ENCODE measurements around the gene PAH. TPM values are rescaled to one million over a fixed set of nuclear protein-coding genes. Genes with fewer than 3 reads are reported as not detected.

PAH gene
- total and polyA plus RNA-seq, 2 of the 8 experiments (the other 6 are each of a cell fraction or from before 2014, with no cell fraction given): 3.9 to 9.0 TPM

- H3K79me1 ChIP-seq (ENCODE audit: low read depth, low read length): no peaks in the 10 kb centered on the region
- no peak overlapping the region for H2BK12ac ChIP-seq (ENCODE audit: low read depth, low read length)
- no peak overlapping the region for H3K14ac ChIP-seq (ENCODE audit: insufficient read length)
- H3K4me3 ChIP-seq (ENCODE audit: extremely low read depth in 1 of 4, insufficient read depth in 2 of 4, low read depth in 3 of 4, low read length in 4 of 4): no peak overlapping the region
- no peak overlapping the region for H2BK15ac ChIP-seq (ENCODE audit: low read length)
- H3K9ac ChIP-seq (replicated peaks in 1 of 4; ENCODE audit: extremely low read depth in 1 of 4, low read depth in 3 of 4, low read length in 3 of 4): no peak overlapping the region
- no peak overlapping the region for H3K56ac ChIP-seq (replicated peaks; ENCODE audit: insufficient read length, low read depth, low read length)
- no peak overlapping the region for H3K18ac ChIP-seq (ENCODE audit: extremely low read depth, low read length)
- H3K36me3 ChIP-seq (ENCODE audit: control insufficient read depth in 2 of 4, insufficient read depth in 4 of 4, low read length in 3 of 4): no peaks in the 10 kb centered on the region
- H4K5ac ChIP-seq (ENCODE audit: insufficient read length, low read depth, low read length): no peak overlapping the region
- no peaks in the 10 kb centered on the region for H3K79me2 ChIP-seq (ENCODE audit: control insufficient read depth in 1 of 2, insufficient read depth in 2 of 2, low read length in 2 of 2)
- no peaks in the 10 kb centered on the region for H4K20me1 ChIP-seq (replicated peaks in 1 of 2; ENCODE audit: control insufficient read depth in 1 of 2, insufficient read depth in 2 of 2, low read length in 2 of 2)
- no peak overlapping the region for H2BK5ac ChIP-seq (ENCODE audit: low read depth, low read length)
- no peak overlapping the region for H2BK20ac ChIP-seq (ENCODE audit: low read length)
- H3K27me3 ChIP-seq (replicated peaks in 1 of 4; ENCODE audit: control insufficient read depth in 3 of 4, extremely low read depth in 1 of 4, insufficient read depth in 3 of 4, low read length in 3 of 4): no peaks in the 10 kb centered on the region
- no peak overlapping the region for H2AFZ ChIP-seq (ENCODE audit: low read length)
- H2BK120ac ChIP-seq (replicated peaks; ENCODE audit: low read depth, low read length): no peak overlapping the region
- DNase-seq (ENCODE audit: low read depth in 1 of 2, low spot score in 2 of 2) (no peak), FAIRE-seq (no peak)
- H3K4me1 ChIP-seq (replicated peaks in 1 of 4; ENCODE audit: control insufficient read depth in 3 of 4, insufficient read depth in 4 of 4, low read length in 3 of 4): peaks cover 2 to 10% (median 5%) of the 10 kb centered on the region in 4 experiments; a peak in 4 of 7 replicates
- no peak overlapping the region for H3K4me2 ChIP-seq (ENCODE audit: insufficient read depth in 1 of 2, low read depth in 2 of 2, low read length in 2 of 2)
- no peak overlapping the region for H4K8ac ChIP-seq (ENCODE audit: extremely low read depth, insufficient read depth, low read length)
- H4K91ac ChIP-seq (replicated peaks; ENCODE audit: insufficient read length, low read length): no peak overlapping the region
- ChIA-PET CTCF (ENCODE audit: partially characterized antibody) (interaction anchor here (1.8 kb wide), 1 partner anchor 628 kb away, joined by 4 read pairs; no protein-coding TSS in a partner anchor), POLR2A (ENCODE audit: partially characterized antibody) (no interaction called here)
- H2AK5ac ChIP-seq (ENCODE audit: low read depth, low read length): no peak overlapping the region
- no peak overlapping the region for H3K27ac ChIP-seq (ENCODE audit: low read depth, low read length)
- no peak overlapping the region for H3K4ac ChIP-seq (replicated peaks; ENCODE audit: insufficient read length, low read depth, low read length)
- no peaks in the 10 kb centered on the region for H3K9me3 ChIP-seq (ENCODE audit: insufficient read depth in 2 of 2, low read depth in 1 of 2, low read length in 1 of 2)
- H3K23me2 ChIP-seq (ENCODE audit: low read depth, low read length): no peaks in the 10 kb centered on the region
- no peak overlapping the region for H3K23ac ChIP-seq (ENCODE audit: insufficient read length)
- TF ChIP-seq BACH1 (IDR thresholded peaks at IDR 0.05; ENCODE audit: low read length): no peak
- no peak for TF ChIP-seq ATF2 (IDR thresholded peaks at IDR 0.05; ENCODE audit: low read length)
- TF ChIP-seq HDAC6 (IDR thresholded peaks at IDR 0.05; ENCODE audit: low read depth, low read length): no peak
- TF ChIP-seq SRF (IDR thresholded peaks at IDR 0.05; ENCODE audit: low read depth, low read length): no peak
- TF ChIP-seq RAD21 (IDR thresholded peaks at IDR 0.05 in 1 of 2, conservative IDR thresholded peaks at IDR 0.05 in 1 of 2; ENCODE audit: low read depth in 2 of 2, low read length in 2 of 2): no peak
- TF ChIP-seq SAP30 (IDR thresholded peaks at IDR 0.05; ENCODE audit: insufficient read depth, insufficient replicate concordance, low read length): no peak
- no peak for TF ChIP-seq FOSL1 (IDR thresholded peaks at IDR 0.05; ENCODE audit: insufficient read depth, low read depth, low read length)
- TF ChIP-seq ZNF274 (IDR thresholded peaks at IDR 0.05; ENCODE audit: borderline replicate concordance, extremely low read depth, low read length): no peak
- TF ChIP-seq CHD1 (IDR thresholded peaks at IDR 0.05; ENCODE audit: low read depth, low read length): no peak
- no peak for TF ChIP-seq GTF2F1 (IDR thresholded peaks at IDR 0.05; ENCODE audit: borderline replicate concordance, low read depth, low read length)
- TF ChIP-seq SUZ12 (IDR thresholded peaks at IDR 0.05; ENCODE audit: low read length): no peak
- TF ChIP-seq POLR2AphosphoS5 (IDR thresholded peaks at IDR 0.05; ENCODE audit: low read depth, low read length): no peak
- no peak for TF ChIP-seq MAFK (IDR thresholded peaks at IDR 0.05; ENCODE audit: low read depth, low read length)
- no peak for TF ChIP-seq SIN3A (conservative IDR thresholded peaks at IDR 0.05 in 1 of 2, IDR thresholded peaks at IDR 0.05 in 1 of 2; ENCODE audit: low read depth in 1 of 2, low read length in 2 of 2)
Observed at GRCh38 chr12:102920271-102920670, 3.2 kb upstream of the PAH start.

All from H1 (cell line).